ENCODE measurements around the gene CCK.

GRCh38 chr3:42228796-42229195 lies 37.2 kb downstream of the CCK start:
- TF ChIP-seq CTCF (IDR thresholded peaks at IDR 0.05; ENCODE audit: poor library complexity) (peak; percentile 37), EZH2 (IDR thresholded peaks at IDR 0.05; ENCODE audit: borderline replicate concordance) (no peak), EZH2phosphoT487 (IDR thresholded peaks at IDR 0.05; ENCODE audit: low read depth, severe bottlenecking, unreplicated experiment) (no peak)
